B cell (primary cell): ENCODE measurements around the gene ZNF638. TPM values are rescaled to one million over a fixed set of nuclear protein-coding genes. Genes with fewer than 3 reads are reported as not detected.

Experiments used
- ATAC-seq: fragments of 200-7000 bp; cut with Tn5 transposase; one replicate; pipeline ENCODE4 v1.10.0; 2021; ENCODE audit warnings: low read depth, mild to moderate bottlenecking, moderate number of reproducible peaks, moderate library complexity
- CTCF ChIA-PET: fragments of 350-600 bp; sonication (Branson Sonifier 250); formaldehyde crosslinking; loops from one replicate; lab custom pipeline; 2021; ENCODE audit warnings: antibody characterized with exemption, inconsistent platforms; lab: Charles Lee
- POLR2A ChIA-PET: fragments of 350-600 bp; sonication (Branson Sonifier 250); formaldehyde crosslinking; loops from one replicate; lab custom pipeline; 2021; ENCODE audit warnings: antibody characterized with exemption; lab: Charles Lee
- DNase-seq: peaks from one replicate; pipeline ENCODE4 v3.0.0; 2013
- H2AFZ ChIP-seq: 2 replicates; pipeline ENCODE4 v1.6.1; 2012; ENCODE audit warnings: mild to moderate bottlenecking, low read depth, low read length; ENCODE audit not compliant: insufficient read depth, poor library complexity, severe bottlenecking
- H3K27ac ChIP-seq, 2 donors: 1 replicate in 1 of 2; 2 replicates in 1 of 2; pipeline ENCODE4 v1.5.1; 2012 to 2013; ENCODE audit warnings: low read length in 2 of 2, mild to moderate bottlenecking in 2 of 2, moderate library complexity in 1 of 2
- H3K27me3 ChIP-seq, 4 experiments: fragments of 200-600 bp in 1 of 4; sonication (generic) in 1 of 4; replicated peaks in 1 of 4; 1 replicate in 2 of 4; 2 replicates in 2 of 4; pipeline versions ENCODE4 v1.6.1 to v1.7.0; 2013 to 2016; ENCODE audit warnings: low read length in 3 of 4, mild to moderate bottlenecking in 2 of 4, mixed read lengths in 1 of 4, moderate library complexity in 1 of 4; ENCODE audit not compliant: insufficient read depth in 4 of 4, control insufficient read depth in 3 of 4; ENCODE audit errors: control extremely low read depth in 1 of 4
- H3K36me3 ChIP-seq, 2 experiments: replicated peaks in 1 of 2; 1 replicate in 1 of 2; 2 replicates in 1 of 2; pipeline versions ENCODE4 v1.6.1 to v1.7.1; 2013; ENCODE audit warnings: low read length in 1 of 2; ENCODE audit not compliant: insufficient read depth in 2 of 2, control insufficient read depth in 1 of 2; ENCODE audit errors: control extremely low read depth in 1 of 2, extremely low read depth in 1 of 2
- H3K4me1 ChIP-seq, 2 donors: fragments of 200-600 bp in 1 of 2; sonication (generic) in 1 of 2; 1 replicate in 1 of 2; 2 replicates in 1 of 2; pipeline versions ENCODE4 v1.5.1 to v1.6.1; 2013 to 2017; ENCODE audit warnings: low read length in 2 of 2; ENCODE audit not compliant: control insufficient read depth in 2 of 2, insufficient read depth in 2 of 2
- H3K4me2 ChIP-seq: replicated peaks from 2 replicates; pipeline ENCODE3; 2012; ENCODE audit warnings: mild to moderate bottlenecking, low read depth, low read length; ENCODE audit not compliant: poor library complexity, severe bottlenecking
- H3K4me3 ChIP-seq, 5 experiments: fragments of 200-600 bp in 1 of 5; sonication (generic) in 1 of 5; 1 replicate in 3 of 5; 2 replicates in 2 of 5; pipeline versions ENCODE4 v1.5.1 to v1.7.0; 2011 to 2016; ENCODE audit warnings: low read length in 4 of 5, mild to moderate bottlenecking in 4 of 5, low read depth in 2 of 5, control low read depth in 1 of 5, moderate library complexity in 1 of 5; ENCODE audit not compliant: insufficient read depth in 1 of 5; ENCODE audit errors: control extremely low read depth in 1 of 5, extremely low read depth in 1 of 5
- H3K79me2 ChIP-seq: fragments of 200-600 bp; sonication (generic); one replicate; pipeline ENCODE4 v1.6.0; 2016; ENCODE audit warnings: low read length; ENCODE audit not compliant: control insufficient read depth, insufficient read depth
- H3K9ac ChIP-seq: fragments of 200-600 bp; sonication (generic); 2 replicates; pipeline ENCODE4 v1.6.1; 2017; ENCODE audit warnings: mild to moderate bottlenecking, low read length, moderate library complexity
- H3K9me3 ChIP-seq, 3 donors: one replicate each; pipeline versions ENCODE4 v1.6.1 to v1.7.1; 2013; ENCODE audit warnings: low read length in 2 of 3; ENCODE audit not compliant: control insufficient read depth in 2 of 3, insufficient read depth in 1 of 3; ENCODE audit errors: control extremely low read depth in 1 of 3
- H4K20me1 ChIP-seq: 2 replicates; pipeline ENCODE4 v1.6.0; 2012; ENCODE audit warnings: mild to moderate bottlenecking, low read length; ENCODE audit not compliant: insufficient read depth, control insufficient read depth, poor library complexity, severe bottlenecking
- H3K27ac Mint-ChIP-seq: one replicate; pipeline ENCODE4 v1.8.0; 2021; ENCODE audit warnings: mixed read lengths
- H3K27me3 Mint-ChIP-seq: one replicate; pipeline ENCODE4 v1.8.0; 2021; ENCODE audit warnings: mixed read lengths
- H3K4me1 Mint-ChIP-seq: one replicate; pipeline ENCODE4 v1.8.0; 2021; ENCODE audit warnings: mixed read lengths
- H3K4me3 Mint-ChIP-seq: one replicate; pipeline ENCODE4 v1.8.0; 2021; ENCODE audit warnings: mixed read lengths
- H3K9me3 Mint-ChIP-seq: one replicate; pipeline ENCODE4 v1.8.0; 2022; ENCODE audit warnings: mixed read lengths; ENCODE audit not compliant: insufficient read depth
- CTCF ChIP-seq: fragments of 200-600 bp; IDR thresholded peaks from one replicate; pipeline ENCODE4 v1.8.0; 2022; ENCODE audit warnings: antibody characterized with exemption, mild to moderate bottlenecking
- EZH2 ChIP-seq: IDR thresholded peaks from 2 replicates; pipeline ENCODE4 v1.6.1; 2012; ENCODE audit warnings: borderline replicate concordance, low read depth, mild to moderate bottlenecking, moderate library complexity, low read length; ENCODE audit not compliant: insufficient read depth, poor library complexity, severe bottlenecking
- WGBS: methylation state at CpG from one replicate; pipeline ENCODE4 v1.1.5; 2013; ENCODE audit warnings: missing lambda C conversion rate; ENCODE audit not compliant: insufficient coverage; 5-methylcytosine and 5-hydroxymethylcytosine counted together
- intact Hi-C: fragments of 100-400 bp; cut with micrococcal nuclease; formaldehyde crosslinking; loops from one replicate; pipeline ENCODE4 v1.10.0; 2022
- polyA plus RNA-seq: library from polyadenylated mRNA; depleted of rRNA; stranded (reverse); fragments of >200 nt; gene quantifications from 2 replicates; pipeline ENCODE4 v1.2.3, GENCODE V29; 2012
- total RNA-seq, 2 donors: library from RNA; stranded (reverse); fragments of 120-200 nt in 1 of 2; gene quantifications; 1 replicate in 1 of 2; 2 replicates in 1 of 2; pipeline versions ENCODE4 v1.2.3 to v1.2.4, GENCODE V29; 2013 to 2022

Gene ZNF638
- total and polyA plus RNA-seq, 2 donors (not counting 1 experiment from before 2014, with no cell fraction given) = 60.1 to 221 TPM

- peaks cover 20 to 27% of the 10 kb centered on the region in 2 donors for H3K4me1 ChIP-seq
- H4K20me1 ChIP-seq = peaks cover 54% of the 10 kb centered on the region
- Mint-ChIP-seq H3K27ac (no peak overlapping the region), H3K4me1 (peaks cover 67% of the 10 kb centered on the region), H3K27me3 (no peaks in the 10 kb centered on the region), H3K9me3 (no peaks in the 10 kb centered on the region), H3K4me3 (no peak overlapping the region)
- H3K4me3 ChIP-seq = no peak overlapping the region
- intact Hi-C loops = loop anchor here (5.0 kb wide), 1 partner anchor 36 kb away; no protein-coding TSS in a partner anchor
- H2AFZ ChIP-seq = no peak overlapping the region
- no peaks in the 10 kb centered on the region for H3K9me3 ChIP-seq
- DNase-seq = no peak
- no CpG with 5 or more reads among the region's 2 CpGs for WGBS
- H3K36me3 ChIP-seq = peaks cover 0 to 7% of the 10 kb centered on the region in 2 experiments
- H3K9ac ChIP-seq = no peak overlapping the region
- ChIA-PET CTCF (no interaction called here), POLR2A (no interaction called here)
- no peak overlapping the region for H3K27ac ChIP-seq
- no peaks in the 10 kb centered on the region for H3K27me3 ChIP-seq
- ATAC-seq = no peak
- peaks cover 100% of the 10 kb centered on the region for H3K79me2 ChIP-seq
- H3K4me2 ChIP-seq = peak overlapping the region; percentile 16
- TF ChIP-seq EZH2 = no peak
- no peak for TF ChIP-seq CTCF
Observed at GRCh38 chr2:71336384-71336783, 4.8 kb downstream of the ZNF638 start.

- H3K4me3 Mint-ChIP-seq = no peak overlapping the region
- H2AFZ ChIP-seq = no peak overlapping the region
- DNase-seq (no peak), ATAC-seq (no peak)
- CTCF ChIA-PET = interaction anchor here (0.6 kb wide), 1 partner anchor 118 kb away, joined by 3 read pairs; no protein-coding TSS in a partner anchor
- peak overlapping the region; percentile 16 for H3K4me2 ChIP-seq
- H4K20me1 ChIP-seq = peaks cover 58% of the 10 kb centered on the region
- peaks cover 65% of the 10 kb centered on the region for H3K4me1 Mint-ChIP-seq
- no peaks in the 10 kb centered on the region for H3K27me3 ChIP-seq
- no peak overlapping the region for H3K9ac ChIP-seq
- no peak overlapping the region for H3K4me3 ChIP-seq
- H3K27ac ChIP-seq = no peak overlapping the region
- POLR2A ChIA-PET = no interaction called here
- TF ChIP-seq CTCF (no peak), EZH2 (no peak)
- peaks cover 0 to 9% of the 10 kb centered on the region in 2 experiments for H3K36me3 ChIP-seq
- H3K27me3 Mint-ChIP-seq = no peaks in the 10 kb centered on the region
- peaks cover 100% of the 10 kb centered on the region for H3K79me2 ChIP-seq
- H3K4me1 ChIP-seq = peaks cover 20 to 27% of the 10 kb centered on the region in 2 donors
- no peak overlapping the region for H3K27ac Mint-ChIP-seq
- H3K9me3 ChIP-seq = no peaks in the 10 kb centered on the region
- no peaks in the 10 kb centered on the region for H3K9me3 Mint-ChIP-seq
- intact Hi-C loops = loop anchor here (5.0 kb wide), 1 partner anchor 35 kb away; no protein-coding TSS in a partner anchor
Observed at GRCh38 chr2:71336802-71337201, 5.2 kb downstream of the ZNF638 start.
